GM12874 (cell line): ENCODE measurements around the gene SHB.

Source experiments
- TF ChIP-seq, protein P1 (sequence below): IDR thresholded peaks from 2 replicates; pipeline ENCODE4 v1.5.1; 2011; ENCODE audit warnings: low read depth, mild to moderate bottlenecking, control low read depth, low read length, moderate library complexity; ENCODE audit not compliant: insufficient read depth

Gene SHB

GRCh38 chr9:38066197-38066913 is 2.7 kb downstream of the SHB start:
- TF ChIP-seq, protein P1, sequence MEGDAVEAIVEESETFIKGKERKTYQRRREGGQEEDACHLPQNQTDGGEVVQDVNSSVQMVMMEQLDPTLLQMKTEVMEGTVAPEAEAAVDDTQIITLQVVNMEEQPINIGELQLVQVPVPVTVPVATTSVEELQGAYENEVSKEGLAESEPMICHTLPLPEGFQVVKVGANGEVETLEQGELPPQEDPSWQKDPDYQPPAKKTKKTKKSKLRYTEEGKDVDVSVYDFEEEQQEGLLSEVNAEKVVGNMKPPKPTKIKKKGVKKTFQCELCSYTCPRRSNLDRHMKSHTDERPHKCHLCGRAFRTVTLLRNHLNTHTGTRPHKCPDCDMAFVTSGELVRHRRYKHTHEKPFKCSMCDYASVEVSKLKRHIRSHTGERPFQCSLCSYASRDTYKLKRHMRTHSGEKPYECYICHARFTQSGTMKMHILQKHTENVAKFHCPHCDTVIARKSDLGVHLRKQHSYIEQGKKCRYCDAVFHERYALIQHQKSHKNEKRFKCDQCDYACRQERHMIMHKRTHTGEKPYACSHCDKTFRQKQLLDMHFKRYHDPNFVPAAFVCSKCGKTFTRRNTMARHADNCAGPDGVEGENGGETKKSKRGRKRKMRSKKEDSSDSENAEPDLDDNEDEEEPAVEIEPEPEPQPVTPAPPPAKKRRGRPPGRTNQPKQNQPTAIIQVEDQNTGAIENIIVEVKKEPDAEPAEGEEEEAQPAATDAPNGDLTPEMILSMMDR, result no peak

GRCh38 chr9:38065369-38066075 is 3.5 kb downstream of the SHB start:
- TF ChIP-seq, protein P1, result no peak

GRCh38 chr9:38064842-38065368 is 4.1 kb downstream of the SHB start:
- TF ChIP-seq, protein P1, result no peak

- TF ChIP-seq, protein P1, result no peak
Observed at GRCh38 chr9:38063363-38063707, 5.7 kb downstream of the SHB start.

- TF ChIP-seq, protein P1, result no peak
Observed at GRCh38 chr9:38062498-38063362, 6.3 kb downstream of the SHB start.

DNA sequence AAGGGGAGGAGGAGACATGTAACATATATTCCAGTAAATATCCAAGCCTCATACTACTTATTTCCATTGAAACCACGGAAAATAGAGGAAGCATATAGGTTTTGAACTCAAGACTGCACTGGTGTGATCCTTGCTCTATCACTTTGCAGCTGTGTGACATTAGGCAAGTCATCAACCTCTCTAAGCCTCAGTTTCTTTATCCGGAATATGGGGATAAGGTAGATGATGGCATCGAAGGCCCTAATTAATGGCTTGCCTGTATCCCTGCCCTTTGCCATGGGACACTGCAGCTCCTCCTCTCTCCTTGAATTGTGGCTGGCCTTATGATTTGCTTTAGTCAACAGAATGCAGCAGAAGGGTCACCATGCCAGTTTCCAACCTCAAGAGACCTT is 6.9 kb downstream of the SHB start:
- TF ChIP-seq, protein P1, result no peak
